ENCODE measurements around the gene DEPP1.
A peak's percentile ranks its signal among the peaks of the same experiment; 100 is the strongest.
"Not testable (repeated sequence)": the region's sequence is repeated elsewhere in the genome, so short reads cannot be mapped to it uniquely, and the experiment has no call there.

DEPP1 gene, protein sequence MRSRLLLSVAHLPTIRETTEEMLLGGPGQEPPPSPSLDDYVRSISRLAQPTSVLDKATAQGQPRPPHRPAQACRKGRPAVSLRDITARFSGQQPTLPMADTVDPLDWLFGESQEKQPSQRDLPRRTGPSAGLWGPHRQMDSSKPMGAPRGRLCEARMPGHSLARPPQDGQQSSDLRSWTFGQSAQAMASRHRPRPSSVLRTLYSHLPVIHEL

GRCh38 chr10:44978570-44979280 is at the start of gene DEPP1:
DEPP1 (minus strand) TSS chr10:44978809; CDS start chr10:44978030, 779 bp downstream.
- H3K4me1 ChIP-seq (ENCODE audit: insufficient read depth, insufficient read length) = peaks cover 44% of the 10 kb centered on the region
- peak within 1 kb of the TSS; percentile 63 for H3K9ac ChIP-seq (ENCODE audit: insufficient read length, low read depth)
- peak within 1 kb of the TSS; percentile 54 for H3K4me3 ChIP-seq (ENCODE audit: insufficient read length, low read depth)
- no peak for TF ChIP-seq SUZ12 (IDR thresholded peaks at IDR 0.05; ENCODE audit: extremely low read depth, insufficient read depth, insufficient read length)
- TF ChIP-seq YY1 (IDR thresholded peaks at IDR 0.05; ENCODE audit: insufficient read depth, insufficient read length) = no peak
- TF ChIP-seq ZNF274 (IDR thresholded peaks at IDR 0.05; ENCODE audit: low read depth, low read length) = no peak
- no peaks in the 10 kb centered on the region for H3K9me3 ChIP-seq (ENCODE audit: insufficient read depth, low read length)
- peaks cover 20% of the 10 kb centered on the region for H3K36me3 ChIP-seq (ENCODE audit: insufficient read depth, insufficient read length, low read length)
- DNase-seq (ENCODE audit: low read depth, low spot score) = peak; percentile 77
- H3K27me3 ChIP-seq (ENCODE audit: insufficient read depth, insufficient read length) = no peaks in the 10 kb centered on the region

GRCh38 chr10:45023426-45023825 is 44.8 kb upstream of the DEPP1 start:
- no peak overlapping the region for H3K4me3 ChIP-seq (ENCODE audit: insufficient read length, low read depth)
- H3K9me3 ChIP-seq (ENCODE audit: insufficient read depth, low read length) = no peaks in the 10 kb centered on the region
- no peaks in the 10 kb centered on the region for H3K4me1 ChIP-seq (ENCODE audit: insufficient read depth, insufficient read length)
- no peak overlapping the region for H3K9ac ChIP-seq (ENCODE audit: insufficient read length, low read depth)
- TF ChIP-seq ZNF274 (IDR thresholded peaks at IDR 0.05; ENCODE audit: low read depth, low read length) (no peak), YY1 (IDR thresholded peaks at IDR 0.05; ENCODE audit: insufficient read depth, insufficient read length) (no peak), SUZ12 (IDR thresholded peaks at IDR 0.05; ENCODE audit: extremely low read depth, insufficient read depth, insufficient read length) (no peak)
- H3K36me3 ChIP-seq (ENCODE audit: insufficient read depth, insufficient read length, low read length) = no peaks in the 10 kb centered on the region
- H3K27me3 ChIP-seq (ENCODE audit: insufficient read depth, insufficient read length) = no peaks in the 10 kb centered on the region
- DNase-seq (ENCODE audit: low read depth, low spot score) = no peak

- Histone ChIP-seq H3K9me3 (ENCODE audit: insufficient read depth, low read length) (peaks cover 9% of the 10 kb centered on the region), H3K27me3 (ENCODE audit: insufficient read depth, insufficient read length) (no peaks in the 10 kb centered on the region), H3K4me3 (ENCODE audit: insufficient read length, low read depth) (no peak overlapping the region), H3K9ac (ENCODE audit: insufficient read length, low read depth) (no peak overlapping the region), H3K4me1 (ENCODE audit: insufficient read depth, insufficient read length) (no peaks in the 10 kb centered on the region), H3K36me3 (ENCODE audit: insufficient read depth, insufficient read length, low read length) (no peaks in the 10 kb centered on the region)
- TF ChIP-seq SUZ12 (IDR thresholded peaks at IDR 0.05; ENCODE audit: extremely low read depth, insufficient read depth, insufficient read length) (no peak), ZNF274 (IDR thresholded peaks at IDR 0.05; ENCODE audit: low read depth, low read length) (no peak), YY1 (IDR thresholded peaks at IDR 0.05; ENCODE audit: insufficient read depth, insufficient read length) (no peak)
- DNase-seq (ENCODE audit: low read depth, low spot score) = no peak
Observed at GRCh38 chr10:45015590-45015989, 37.0 kb upstream of the DEPP1 start.

DNA sequence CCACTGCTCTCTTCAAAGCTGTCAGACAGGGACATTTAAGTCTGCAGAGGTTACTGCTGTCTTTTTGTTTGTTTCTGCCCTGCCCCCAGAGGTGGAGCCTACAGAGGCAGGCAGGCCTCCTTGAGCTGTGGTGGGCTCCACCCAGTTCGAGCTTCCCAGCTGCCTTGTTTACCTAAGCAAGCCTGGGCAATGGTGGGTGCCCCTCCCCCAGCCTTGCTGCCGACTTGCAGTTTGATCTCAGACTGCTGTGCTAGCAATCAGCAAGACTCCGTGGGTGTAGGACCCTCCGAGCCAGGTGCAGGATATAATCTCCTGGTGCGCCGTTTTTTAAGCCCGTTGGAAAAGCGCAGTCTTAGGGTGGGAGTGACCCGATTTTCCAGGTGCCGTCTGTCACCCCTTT is 35.9 kb upstream of the DEPP1 start:
- not testable (repeated sequence) for H3K9ac ChIP-seq (ENCODE audit: insufficient read length, low read depth); H3K36me3 ChIP-seq (ENCODE audit: insufficient read depth, insufficient read length, low read length); DNase-seq (ENCODE audit: low read depth, low spot score); H3K4me3 ChIP-seq (ENCODE audit: insufficient read length, low read depth); H3K27me3 ChIP-seq (ENCODE audit: insufficient read depth, insufficient read length); H3K9me3 ChIP-seq (ENCODE audit: insufficient read depth, low read length); H3K4me1 ChIP-seq (ENCODE audit: insufficient read depth, insufficient read length)

GRCh38 chr10:45008524-45009161 is 30.0 kb upstream of the DEPP1 start:
- Histone ChIP-seq H3K4me3 (ENCODE audit: insufficient read length, low read depth) (no peak overlapping the region), H3K4me1 (ENCODE audit: insufficient read depth, insufficient read length) (no peaks in the 10 kb centered on the region), H3K9ac (ENCODE audit: insufficient read length, low read depth) (no peak overlapping the region), H3K27me3 (ENCODE audit: insufficient read depth, insufficient read length) (no peaks in the 10 kb centered on the region), H3K9me3 (ENCODE audit: insufficient read depth, low read length) (peaks cover 13% of the 10 kb centered on the region), H3K36me3 (ENCODE audit: insufficient read depth, insufficient read length, low read length) (peaks cover 14% of the 10 kb centered on the region)
- no peak for TF ChIP-seq ZNF274 (IDR thresholded peaks at IDR 0.05; ENCODE audit: low read depth, low read length)
- no peak for TF ChIP-seq YY1 (IDR thresholded peaks at IDR 0.05; ENCODE audit: insufficient read depth, insufficient read length)
- no peak for TF ChIP-seq SUZ12 (IDR thresholded peaks at IDR 0.05; ENCODE audit: extremely low read depth, insufficient read depth, insufficient read length)
- DNase-seq (ENCODE audit: low read depth, low spot score) = peak; percentile 49

DNA sequence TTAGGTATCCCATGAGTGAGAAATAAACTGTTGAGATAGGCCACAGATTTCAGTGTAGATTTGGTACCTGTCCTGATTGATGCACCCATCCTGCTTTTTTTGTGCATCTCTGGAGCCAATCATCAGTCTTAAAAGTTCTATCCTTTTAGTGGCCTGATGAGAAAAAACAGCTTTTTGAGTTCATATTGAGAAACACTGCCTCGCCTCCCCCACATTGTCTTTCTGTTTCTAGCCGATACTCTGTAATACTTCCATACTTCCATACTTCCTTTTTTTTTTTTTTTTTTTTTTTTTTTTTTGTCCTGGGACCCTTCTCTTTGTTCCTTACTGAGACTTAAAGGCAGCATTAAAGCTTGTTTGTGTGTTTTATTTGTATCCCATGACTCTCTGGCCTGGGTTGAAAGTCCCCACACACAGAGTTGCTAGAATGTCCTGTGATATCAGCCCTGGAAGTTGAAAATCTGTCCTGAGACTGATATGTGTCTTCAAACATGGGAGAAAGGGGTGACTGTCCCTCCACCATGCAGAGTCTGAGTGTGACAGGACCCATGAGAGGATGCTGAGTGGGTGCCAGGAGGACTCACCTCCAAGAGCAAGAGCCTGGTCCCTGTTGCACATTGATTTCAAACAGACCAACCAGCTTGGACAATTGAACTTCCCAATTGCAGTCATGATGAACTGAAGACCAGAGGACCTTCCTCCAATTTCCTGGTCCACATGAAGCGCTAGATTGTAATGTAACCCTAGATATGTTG is 27.8 kb upstream of the DEPP1 start:
- DNase-seq (ENCODE audit: low read depth, low spot score) = no peak
- Histone ChIP-seq H3K27me3 (ENCODE audit: insufficient read depth, insufficient read length) (no peaks in the 10 kb centered on the region), H3K9me3 (ENCODE audit: insufficient read depth, low read length) (peaks cover 32% of the 10 kb centered on the region), H3K36me3 (ENCODE audit: insufficient read depth, insufficient read length, low read length) (peaks cover 20% of the 10 kb centered on the region), H3K4me1 (ENCODE audit: insufficient read depth, insufficient read length) (no peaks in the 10 kb centered on the region), H3K4me3 (ENCODE audit: insufficient read length, low read depth) (no peak overlapping the region), H3K9ac (ENCODE audit: insufficient read length, low read depth) (no peak overlapping the region)
- TF ChIP-seq ZNF274 (IDR thresholded peaks at IDR 0.05; ENCODE audit: low read depth, low read length) = no peak
- no peak for TF ChIP-seq SUZ12 (IDR thresholded peaks at IDR 0.05; ENCODE audit: extremely low read depth, insufficient read depth, insufficient read length)
- TF ChIP-seq YY1 (IDR thresholded peaks at IDR 0.05; ENCODE audit: insufficient read depth, insufficient read length) = no peak

DNA sequence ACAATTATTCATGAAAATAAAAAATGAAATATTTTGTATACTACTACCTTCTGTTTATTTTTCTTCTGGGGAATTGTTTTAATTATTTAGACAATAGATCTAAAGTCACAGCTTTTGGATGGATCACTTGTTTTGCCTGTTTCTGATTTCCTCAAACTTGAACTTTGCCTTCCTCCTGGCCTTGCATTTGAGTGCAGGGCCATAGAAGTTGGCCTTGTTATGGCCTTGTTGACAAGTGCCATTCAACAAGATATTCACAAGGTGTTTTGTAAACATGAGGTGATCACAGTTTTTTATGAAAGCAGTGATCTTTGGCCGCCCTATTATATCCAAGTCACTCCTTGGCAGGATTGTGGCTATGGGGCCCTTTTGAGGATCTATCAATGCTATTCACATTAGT is 26.7 kb upstream of the DEPP1 start:
- H3K4me3 ChIP-seq (ENCODE audit: insufficient read length, low read depth) = no peak overlapping the region
- peaks cover 32% of the 10 kb centered on the region for H3K9me3 ChIP-seq (ENCODE audit: insufficient read depth, low read length)
- H3K4me1 ChIP-seq (ENCODE audit: insufficient read depth, insufficient read length) = no peaks in the 10 kb centered on the region
- no peak overlapping the region for H3K9ac ChIP-seq (ENCODE audit: insufficient read length, low read depth)
- peaks cover 20% of the 10 kb centered on the region for H3K36me3 ChIP-seq (ENCODE audit: insufficient read depth, insufficient read length, low read length)
- no peak for TF ChIP-seq YY1 (IDR thresholded peaks at IDR 0.05; ENCODE audit: insufficient read depth, insufficient read length)
- no peak for TF ChIP-seq ZNF274 (IDR thresholded peaks at IDR 0.05; ENCODE audit: low read depth, low read length)
- TF ChIP-seq SUZ12 (IDR thresholded peaks at IDR 0.05; ENCODE audit: extremely low read depth, insufficient read depth, insufficient read length) = no peak
- H3K27me3 ChIP-seq (ENCODE audit: insufficient read depth, insufficient read length) = no peaks in the 10 kb centered on the region
- DNase-seq (ENCODE audit: low read depth, low spot score) = no peak

All from NT2/D1 (cell line).